Activated CD8-positive, alpha-beta memory T cell treated with anti-CD3 and anti-CD28 coated beads, Interleukin-2, amount 50 U/mL, for 1 hour (primary cell): Measurements from ENCODE around the gene GLB1L3.

ENCODE experiments used
- DNase-seq: peaks from one replicate; pipeline ENCODE4 v3.0.0-alpha.2; 2020; ENCODE audit errors: extremely low read depth

Gene GLB1L3

GRCh38 chr11:134363161-134363560, 87.0 kb downstream of the GLB1L3 start:
- no peak for DNase-seq

- DNase-seq = no peak
These were observed 87.4 kb downstream of the GLB1L3 start for GRCh38 chr11:134363592-134363991.

GRCh38 chr11:134364261-134364660, 88.1 kb downstream of the GLB1L3 start:
- no peak for DNase-seq

- DNase-seq = no peak
These were observed 89.1 kb downstream of the GLB1L3 start for GRCh38 chr11:134365011-134365925.

GRCh38 chr11:134366254-134366653, 90.1 kb downstream of the GLB1L3 start:
- DNase-seq = no peak

- no peak for DNase-seq
These were observed 91.6 kb downstream of the GLB1L3 start for GRCh38 chr11:134367781-134368180.
